Lung (tissue), 12 donors: ENCODE data around the gene KANK4. TPM values are rescaled to one million over a fixed set of nuclear protein-coding genes. Genes with fewer than 3 reads are reported as not detected.
A peak's percentile ranks its signal among the peaks of the same experiment; 100 is the strongest.

Source experiments
- ATAC-seq: fragments of 200-7000 bp; cut with Tn5 transposase; one replicate; pipeline ENCODE4 v1.9.1; 2020; ENCODE audit warnings: moderate number of reproducible peaks; ENCODE audit not compliant: insufficient read depth, low FRiP score
- DNase-seq, 3 donors: peaks; one replicate each; pipeline ENCODE4 v3.0.0-alpha.2; 2013 to 2017
- H3K27ac ChIP-seq, 2 donors: one replicate each; pipeline ENCODE4 v1.5.1; 2013; ENCODE audit warnings: mild to moderate bottlenecking in 2 of 2, moderate library complexity in 2 of 2, control low read depth in 1 of 2, inconsistent platforms in 1 of 2, low read depth in 1 of 2, low read length in 1 of 2
- H3K27me3 ChIP-seq, 3 donors: one replicate each; pipeline ENCODE4 v1.5.1; 2013; ENCODE audit warnings: low read length in 2 of 3; ENCODE audit not compliant: control insufficient read depth in 3 of 3, insufficient read depth in 3 of 3
- H3K36me3 ChIP-seq, 4 donors: one replicate each; pipeline ENCODE4 v1.5.1; 2013; ENCODE audit warnings: low read length in 4 of 4, mild to moderate bottlenecking in 1 of 4, moderate library complexity in 1 of 4; ENCODE audit not compliant: control insufficient read depth in 4 of 4, insufficient read depth in 4 of 4
- H3K4me1 ChIP-seq, 5 donors: one replicate each; pipeline ENCODE4 v1.5.1; 2013; ENCODE audit warnings: low read length in 5 of 5, mild to moderate bottlenecking in 2 of 5, moderate library complexity in 1 of 5; ENCODE audit not compliant: control insufficient read depth in 5 of 5, insufficient read depth in 5 of 5
- H3K4me3 ChIP-seq: one replicate; pipeline ENCODE4 v1.5.1; 2013; ENCODE audit warnings: mild to moderate bottlenecking, control low read depth, moderate library complexity
- H3K9ac ChIP-seq, 2 donors: one replicate each; pipeline ENCODE4 v1.5.1; 2013; ENCODE audit warnings: low read length in 2 of 2, control low read depth in 1 of 2; ENCODE audit not compliant: insufficient read depth in 1 of 2
- H3K9me3 ChIP-seq, 4 donors: one replicate each; pipeline ENCODE4 v1.5.1; 2013; ENCODE audit warnings: low read length in 3 of 4, mild to moderate bottlenecking in 1 of 4, moderate library complexity in 1 of 4; ENCODE audit not compliant: control insufficient read depth in 4 of 4, insufficient read depth in 3 of 4
- CTCF ChIP-seq: IDR thresholded peaks from 2 replicates; pipeline ENCODE4 v1.5.1; 2012; ENCODE audit warnings: mild to moderate bottlenecking; ENCODE audit errors: control extremely low read depth, extremely low read depth
- WGBS, 2 donors: extraction: QIAGEN DNeasy Blood & Tissue Kit; methylation state at CpG; one replicate each; pipeline ENCODE4 v1.1.7; 2013; 5-methylcytosine and 5-hydroxymethylcytosine counted together
- polyA plus RNA-seq, 2 donors: library from polyadenylated mRNA; stranded (reverse); fragments of 200-250 nt; gene quantifications; one replicate each; pipeline ENCODE4 v1.2.1, GENCODE V29; 2013
- total RNA-seq, 2 donors: library from RNA; depleted of rRNA in 1 of 2; stranded (reverse); fragments of >200 nt in 1 of 2; gene quantifications; one replicate each; pipeline ENCODE4 v1.2.1, GENCODE V29; 2014 to 2021
- donor health status: control.
- donor health status: control.
- donor health status: Bipolar disorder and iron deficiency.
- donor health status: healthy.
- donor health status: DM: yes; HTN: yes; CAD: no.

KANK4 gene
- total and polyA plus RNA-seq, 4 donors, result 0.10 to 11.4 (median 0.99) TPM

- no peak for TF ChIP-seq CTCF
- Histone ChIP-seq H3K4me1 (peaks cover 0 to 4% (median 0%) of the 10 kb centered on the region in 5 donors), H3K36me3 (no peaks in the 10 kb centered on the region), H3K9me3 (peaks cover 0 to 2% (median 0%) of the 10 kb centered on the region in 4 donors), H3K4me3 (no peak overlapping the region), H3K27me3 (no peaks in the 10 kb centered on the region), H3K9ac (no peak overlapping the region), H3K27ac (peak overlapping the region in 1 of 2 donors; percentile 9)
- WGBS, 2 donors, result 62% methylated on average over 2 of the region's 2 CpGs
- no peak for ATAC-seq
- no peak for DNase-seq
Observed at GRCh38 chr1:62325681-62326080, 6.4 kb upstream of the KANK4 start.

- DNase-seq, result peak; percentile 40 to 68 (median 42)
Observed at GRCh38 chr1:62325081-62325480, 5.8 kb upstream of the KANK4 start.

GRCh38 chr1:62321446-62321845 is 2.2 kb upstream of the KANK4 start:
- 73 to 77% methylated on average over 3 of the region's 3 CpGs for WGBS, 2 donors
- ATAC-seq, result no peak

More at GRCh38 chr1:62325081-62325480, 5.8 kb upstream of the KANK4 start:
- H3K36me3 ChIP-seq, result no peaks in the 10 kb centered on the region
- ATAC-seq, result no peak
- no peaks in the 10 kb centered on the region for H3K27me3 ChIP-seq
- 65% methylated on average over 5 of the region's 5 CpGs for WGBS, 2 donors
- H3K9me3 ChIP-seq, result peaks cover 0 to 2% (median 0%) of the 10 kb centered on the region in 4 donors
- H3K27ac ChIP-seq, result peak overlapping the region in 1 of 2 donors; percentile 9
- H3K9ac ChIP-seq, result no peak overlapping the region
- peaks cover 0 to 4% (median 0%) of the 10 kb centered on the region in 5 donors for H3K4me1 ChIP-seq
- TF ChIP-seq CTCF, result no peak
- H3K4me3 ChIP-seq, result no peak overlapping the region

More at GRCh38 chr1:62321446-62321845, 2.2 kb upstream of the KANK4 start:
- Histone ChIP-seq H3K27me3 (peaks cover 0 to 10% (median 0%) of the 10 kb centered on the region in 3 donors), H3K27ac (no peak overlapping the region), H3K9me3 (peaks cover 0 to 2% (median 0%) of the 10 kb centered on the region in 4 donors), H3K4me1 (peaks cover 0 to 12% (median 6%) of the 10 kb centered on the region in 5 donors), H3K9ac (no peak overlapping the region), H3K36me3 (no peaks in the 10 kb centered on the region), H3K4me3 (no peak overlapping the region)
- no peak for TF ChIP-seq CTCF
- no peak for DNase-seq
